Measurements from ENCODE around the gene COQ7.

DNA sequence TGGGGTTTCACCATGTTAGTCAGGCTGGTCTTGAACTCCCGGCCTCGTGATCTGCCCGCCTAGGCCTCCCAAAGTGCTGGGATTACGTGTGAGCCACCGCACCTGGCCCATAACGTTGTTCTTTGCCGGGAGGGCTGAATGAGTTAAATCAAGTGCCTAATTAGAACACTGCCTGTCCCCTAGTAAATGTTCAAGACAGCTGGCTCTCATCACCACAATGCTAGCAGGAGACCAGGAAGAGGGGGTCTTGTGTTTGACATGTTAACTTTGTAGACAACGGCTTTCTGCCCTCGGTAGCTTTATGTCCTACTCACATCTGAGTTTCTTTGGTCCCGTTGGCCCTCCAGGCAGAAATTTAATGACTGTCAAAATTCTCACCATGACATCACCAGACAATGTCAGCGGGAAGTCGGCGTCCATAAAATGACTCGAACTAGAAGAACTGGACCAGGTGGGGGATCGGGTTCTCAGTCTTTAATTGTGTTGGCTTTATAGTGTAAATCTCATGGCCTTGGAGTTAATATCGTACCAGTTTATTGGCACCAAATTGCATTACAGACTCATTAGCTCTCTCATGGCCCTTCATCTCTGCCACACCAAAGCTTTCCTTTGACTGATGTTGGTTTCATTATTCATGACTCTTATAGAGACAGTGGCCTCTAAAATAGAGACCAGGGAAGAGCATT lies 34.9 kb downstream of the COQ7 start:
- TF ChIP-seq POLR2A (IDR thresholded peaks at IDR 0.05) (no peak), EP300 (IDR thresholded peaks at IDR 0.05) (no peak)

Data from tibial nerve (tissue), 3 donors.